HEK293T (cell line): ENCODE results near the gene CDH4.

Source experiments
- CTCF ChIA-PET: fragments of 350-600 bp; formaldehyde crosslinking; extraction: SDS; loops from one replicate; lab custom pipeline; 2021; ENCODE audit warnings: antibody characterized with exemption, inconsistent platforms; lab: Yijun Ruan, JAX
- POLR2A ChIA-PET: fragments of 350-600 bp; formaldehyde crosslinking; extraction: SDS; loops from one replicate; lab custom pipeline; 2020; ENCODE audit warnings: antibody characterized with exemption, inconsistent platforms; lab: Yijun Ruan, JAX
- DNase-seq: peaks from one replicate; pipeline ENCODE4 v3.0.0; 2012; ENCODE audit warnings: mixed read lengths; ENCODE audit errors: extremely low spot score
- ARNT ChIP-seq: fragments of 450-650 bp; IDR thresholded peaks from 2 replicates; pipeline ENCODE4 v1.6.1; 2017; ENCODE audit warnings: mild to moderate bottlenecking
- BHLHE40 ChIP-seq: fragments of 450-650 bp; IDR thresholded peaks from 2 replicates; pipeline ENCODE4 v1.6.1; 2016; ENCODE audit warnings: mild to moderate bottlenecking, moderate library complexity, borderline replicate concordance
- CTBP1 ChIP-seq: fragments of 450-650 bp; IDR thresholded peaks from 2 replicates; pipeline ENCODE4 v1.6.1; 2016; ENCODE audit warnings: borderline replicate concordance
- ELF4 ChIP-seq: fragments of 450-650 bp; IDR thresholded peaks from 2 replicates; pipeline ENCODE4 v1.6.1; 2017; ENCODE audit warnings: antibody characterized with exemption
- FOXA1 ChIP-seq: fragments of 450-650 bp; IDR thresholded peaks from 2 replicates; pipeline ENCODE4 v1.6.1; 2016; ENCODE audit warnings: mild to moderate bottlenecking
- FOXK2 ChIP-seq: fragments of 450-650 bp; IDR thresholded peaks from 2 replicates; pipeline ENCODE4 v1.6.1; 2016; ENCODE audit warnings: mild to moderate bottlenecking
- FOXM1 ChIP-seq: fragments of 450-650 bp; IDR thresholded peaks from 2 replicates; pipeline ENCODE4 v1.6.1; 2017; ENCODE audit warnings: mild to moderate bottlenecking, borderline replicate concordance
- HDGF ChIP-seq: fragments of 450-650 bp; IDR thresholded peaks from 2 replicates; pipeline ENCODE4 v1.6.1; 2017; ENCODE audit warnings: antibody characterized with exemption, borderline replicate concordance
- L3MBTL2 ChIP-seq: fragments of 450-650 bp; conservative IDR thresholded peaks from 2 replicates; pipeline ENCODE4 v1.6.1; 2016; ENCODE audit warnings: mild to moderate bottlenecking
- LEF1 ChIP-seq: fragments of 450-650 bp; IDR thresholded peaks from 2 replicates; pipeline ENCODE4 v1.6.1; 2017; ENCODE audit warnings: mild to moderate bottlenecking, borderline replicate concordance
- NFRKB ChIP-seq: fragments of 450-650 bp; IDR thresholded peaks from 2 replicates; pipeline ENCODE4 v1.6.1; 2016; ENCODE audit warnings: mild to moderate bottlenecking, moderate library complexity
- PKNOX1 ChIP-seq: fragments of 450-650 bp; IDR thresholded peaks from 2 replicates; pipeline ENCODE4 v1.6.1; 2016
- SP1 ChIP-seq: fragments of 450-650 bp; IDR thresholded peaks from 2 replicates; pipeline ENCODE4 v1.6.1; 2017
- SUZ12 ChIP-seq: fragments of 450-650 bp; IDR thresholded peaks from 2 replicates; pipeline ENCODE4 v1.6.1; 2016; ENCODE audit warnings: mild to moderate bottlenecking
- TARDBP ChIP-seq: fragments of 450-650 bp; IDR thresholded peaks from 2 replicates; pipeline ENCODE4 v1.6.1; 2016
- ZNF384 ChIP-seq: fragments of 450-650 bp; IDR thresholded peaks from 2 replicates; pipeline ENCODE4 v1.6.1; 2016

CDH4 gene

GRCh38 chr20:61549865-61550264, 297.8 kb downstream of the CDH4 start:
- POLR2A ChIA-PET: no interaction called here

GRCh38 chr20:61551401-61551800, 299.3 kb downstream of the CDH4 start:
- DNase-seq: no peak
- CTCF ChIA-PET: interaction anchor here (0.6 kb wide), 1 partner anchor 830 kb away, joined by 4 read pairs; no protein-coding TSS in a partner anchor
- POLR2A ChIA-PET: no interaction called here
- no peak for TF ChIP-seq NFRKB
- TF ChIP-seq HDGF: no peak
- no peak for TF ChIP-seq CTBP1
- no peak for TF ChIP-seq TARDBP
- no peak for TF ChIP-seq BHLHE40
- no peak for TF ChIP-seq SUZ12
- no peak for TF ChIP-seq ELF4
- no peak for TF ChIP-seq LEF1
- no peak for TF ChIP-seq FOXM1
- no peak for TF ChIP-seq SP1
- TF ChIP-seq ARNT: no peak
- TF ChIP-seq FOXA1: no peak
- TF ChIP-seq FOXK2: no peak
- TF ChIP-seq ZNF384: no peak
- TF ChIP-seq L3MBTL2: no peak
- no peak for TF ChIP-seq PKNOX1

More at GRCh38 chr20:61549865-61550264, 297.8 kb downstream of the CDH4 start:
- TF ChIP-seq TARDBP: no peak
- TF ChIP-seq BHLHE40: no peak
- no peak for TF ChIP-seq SP1
- no peak for TF ChIP-seq L3MBTL2
- no peak for TF ChIP-seq ELF4
- no peak for TF ChIP-seq ARNT
- no peak for TF ChIP-seq CTBP1
- TF ChIP-seq HDGF: no peak
- no peak for TF ChIP-seq NFRKB
- no peak for TF ChIP-seq FOXA1
- no peak for TF ChIP-seq SUZ12
- no peak for TF ChIP-seq ZNF384
- no peak for TF ChIP-seq FOXM1
- TF ChIP-seq FOXK2: no peak
- TF ChIP-seq PKNOX1: no peak
- TF ChIP-seq LEF1: no peak
- DNase-seq: no peak
- CTCF ChIA-PET: no interaction called here

- POLR2A ChIA-PET: no interaction called here
- CTCF ChIA-PET: no interaction called here
- TF ChIP-seq FOXA1 (no peak), BHLHE40 (no peak), SUZ12 (no peak), ELF4 (no peak), L3MBTL2 (no peak), ZNF384 (no peak), LEF1 (no peak), FOXM1 (no peak), NFRKB (no peak), FOXK2 (no peak), TARDBP (no peak), HDGF (no peak)
- DNase-seq: no peak
These were observed 302.6 kb downstream of the CDH4 start for GRCh38 chr20:61554617-61555016.

GRCh38 chr20:61555566-61555965, 303.5 kb downstream of the CDH4 start:
- no peak for DNase-seq
- CTCF ChIA-PET: no interaction called here
- TF ChIP-seq ELF4: no peak
- TF ChIP-seq TARDBP: no peak
- POLR2A ChIA-PET: no interaction called here

GRCh38 chr20:61556111-61556510, 304.1 kb downstream of the CDH4 start:
- no peak for TF ChIP-seq BHLHE40
- no peak for TF ChIP-seq FOXK2
- no peak for TF ChIP-seq ZNF384
- no peak for TF ChIP-seq CTBP1
- TF ChIP-seq SP1: no peak
- TF ChIP-seq L3MBTL2: no peak
- TF ChIP-seq NFRKB: no peak
- no peak for TF ChIP-seq LEF1
- TF ChIP-seq FOXM1: no peak
- TF ChIP-seq ARNT: no peak
- no peak for TF ChIP-seq PKNOX1
- TF ChIP-seq HDGF: no peak
- TF ChIP-seq TARDBP: no peak
- no peak for TF ChIP-seq ELF4
- POLR2A ChIA-PET: no interaction called here
- CTCF ChIA-PET: no interaction called here
- no peak for DNase-seq

GRCh38 chr20:61556673-61557072, 304.6 kb downstream of the CDH4 start:
- CTCF ChIA-PET: no interaction called here
- POLR2A ChIA-PET: no interaction called here
- TF ChIP-seq TARDBP: no peak
- no peak for TF ChIP-seq SUZ12
- TF ChIP-seq FOXA1: no peak
- TF ChIP-seq ZNF384: no peak
- no peak for TF ChIP-seq FOXK2
- TF ChIP-seq NFRKB: no peak
- TF ChIP-seq HDGF: no peak
- TF ChIP-seq SP1: no peak
- no peak for TF ChIP-seq LEF1
- no peak for TF ChIP-seq ELF4
- TF ChIP-seq ARNT: no peak
- TF ChIP-seq PKNOX1: no peak
- TF ChIP-seq CTBP1: no peak
- no peak for TF ChIP-seq FOXM1
- no peak for TF ChIP-seq BHLHE40

More at GRCh38 chr20:61556673-61557072, 304.6 kb downstream of the CDH4 start:
- DNase-seq: no peak
